HFFc6 (cell line): ENCODE data around the gene PAOX. TPM values are rescaled to one million over a fixed set of nuclear protein-coding genes. Genes with fewer than 3 reads are reported as not detected.
"Not testable (repeated sequence)": the region's sequence is repeated elsewhere in the genome, so short reads cannot be mapped to it uniquely, and the experiment has no call there.

ENCODE experiments used
- DNase-seq: peaks from one replicate; pipeline ENCODE4 v3.0.0-alpha.2; 2018
- H3K27ac Mint-ChIP-seq: 2 replicates; pipeline ENCODE4 v1.8.0; 2020; ENCODE audit warnings: mild to moderate bottlenecking, mixed read lengths
- H3K27me3 Mint-ChIP-seq: 2 replicates; pipeline ENCODE4 v1.8.0; 2021; ENCODE audit warnings: mild to moderate bottlenecking, moderate library complexity, mixed read lengths; ENCODE audit not compliant: insufficient read depth
- H3K36me3 Mint-ChIP-seq: 2 replicates; pipeline ENCODE4 v1.8.0; 2021; ENCODE audit warnings: low read depth, mixed read lengths
- H3K4me1 Mint-ChIP-seq: 2 replicates; pipeline ENCODE4 v1.8.0; 2020; ENCODE audit warnings: low read depth, mixed read lengths
- H3K4me3 Mint-ChIP-seq: 2 replicates; pipeline ENCODE4 v1.8.0; 2020; ENCODE audit warnings: mild to moderate bottlenecking, moderate library complexity, mixed read lengths
- H3K9me3 Mint-ChIP-seq: 2 replicates; pipeline ENCODE4 v1.8.0; 2020; ENCODE audit warnings: mild to moderate bottlenecking, mixed read lengths
- CTCF ChIP-seq: fragments of 200-600 bp; sonication (generic); IDR thresholded peaks from 2 replicates; pipeline ENCODE4 v1.5.0; 2021; ENCODE audit warnings: antibody characterized with exemption, mild to moderate bottlenecking
- total RNA-seq, 6 experiments: library from RNA; stranded (reverse); fragmentation: NEBNext Ultra II Directional; extraction: Animal tissue kit (Norgen Biotek cat#: 25700); gene quantifications; 2 replicates in 1 of 6; 3 replicates in 5 of 6; pipeline ENCODE4 v1.2.3, GENCODE V29; 2021

The PAOX gene
- total RNA-seq, 6 experiments from 2014 or later = 2.4 to 4.9 (median 3.6) TPM

- H3K4me3 Mint-ChIP-seq = no peak overlapping the region
- H3K4me1 Mint-ChIP-seq = no peaks in the 10 kb centered on the region
- no peak for DNase-seq
- no peaks in the 10 kb centered on the region for H3K9me3 Mint-ChIP-seq
- H3K27ac Mint-ChIP-seq = no peak overlapping the region
- no peak for TF ChIP-seq CTCF
- no peaks in the 10 kb centered on the region for H3K27me3 Mint-ChIP-seq
- no peaks in the 10 kb centered on the region; the same call in none of the 2 replicates for H3K36me3 Mint-ChIP-seq
These were observed 4.5 kb downstream of the PAOX start for GRCh38 chr10:133383551-133383950.

- Mint-ChIP-seq H3K36me3 (no peaks in the 10 kb centered on the region; the same call in none of the 2 replicates), H3K4me3 (no peak overlapping the region)
These were observed 5.0 kb downstream of the PAOX start for GRCh38 chr10:133384071-133384470.

GRCh38 chr10:133385214-133385613 is 6.2 kb downstream of the PAOX start:
- Mint-ChIP-seq H3K9me3 (no peaks in the 10 kb centered on the region), H3K36me3 (no peaks in the 10 kb centered on the region; the same call in none of the 2 replicates), H3K27me3 (no peaks in the 10 kb centered on the region), H3K4me3 (no peak overlapping the region), H3K4me1 (peaks cover 2% of the 10 kb centered on the region; the same call in 1 of the 2 replicates), H3K27ac (no peak overlapping the region)
- TF ChIP-seq CTCF = no peak
- no peak for DNase-seq

More at GRCh38 chr10:133384071-133384470, 5.0 kb downstream of the PAOX start:
- TF ChIP-seq CTCF = no peak
- H3K27me3 Mint-ChIP-seq = no peaks in the 10 kb centered on the region
- no peaks in the 10 kb centered on the region for H3K4me1 Mint-ChIP-seq
- no peak for DNase-seq
- H3K9me3 Mint-ChIP-seq = no peaks in the 10 kb centered on the region
- H3K27ac Mint-ChIP-seq = no peak overlapping the region

GRCh38 chr10:133386951-133387350 is 7.9 kb downstream of the PAOX start:
- not testable (repeated sequence) for H3K27ac Mint-ChIP-seq, DNase-seq, H3K4me3 Mint-ChIP-seq, H3K9me3 Mint-ChIP-seq, H3K36me3 Mint-ChIP-seq, H3K27me3 Mint-ChIP-seq
- H3K4me1 Mint-ChIP-seq = peaks cover 10% of the 10 kb centered on the region; the same call in 1 of the 2 replicates

- no peak for TF ChIP-seq CTCF
- H3K4me1 Mint-ChIP-seq = peaks cover 10% of the 10 kb centered on the region; the same call in 1 of the 2 replicates
- H3K9me3 Mint-ChIP-seq = no peaks in the 10 kb centered on the region
- no peak overlapping the region for H3K4me3 Mint-ChIP-seq
- H3K36me3 Mint-ChIP-seq = no peaks in the 10 kb centered on the region; the same call in none of the 2 replicates
- no peaks in the 10 kb centered on the region for H3K27me3 Mint-ChIP-seq
- no peak overlapping the region for H3K27ac Mint-ChIP-seq
- no peak for DNase-seq
These were observed 9.3 kb downstream of the PAOX start for GRCh38 chr10:133388236-133388972.

GRCh38 chr10:133388973-133389818 is 10.1 kb downstream of the PAOX start:
- Mint-ChIP-seq H3K27ac (no peak overlapping the region), H3K4me1 (peaks cover 10% of the 10 kb centered on the region; the same call in 1 of the 2 replicates), H3K4me3 (no peak overlapping the region), H3K36me3 (no peaks in the 10 kb centered on the region; the same call in none of the 2 replicates), H3K9me3 (no peaks in the 10 kb centered on the region), H3K27me3 (no peaks in the 10 kb centered on the region)
- TF ChIP-seq CTCF = no peak
- DNase-seq = no peak
